Measurements from ENCODE around the gene UBE3C.

DNA sequence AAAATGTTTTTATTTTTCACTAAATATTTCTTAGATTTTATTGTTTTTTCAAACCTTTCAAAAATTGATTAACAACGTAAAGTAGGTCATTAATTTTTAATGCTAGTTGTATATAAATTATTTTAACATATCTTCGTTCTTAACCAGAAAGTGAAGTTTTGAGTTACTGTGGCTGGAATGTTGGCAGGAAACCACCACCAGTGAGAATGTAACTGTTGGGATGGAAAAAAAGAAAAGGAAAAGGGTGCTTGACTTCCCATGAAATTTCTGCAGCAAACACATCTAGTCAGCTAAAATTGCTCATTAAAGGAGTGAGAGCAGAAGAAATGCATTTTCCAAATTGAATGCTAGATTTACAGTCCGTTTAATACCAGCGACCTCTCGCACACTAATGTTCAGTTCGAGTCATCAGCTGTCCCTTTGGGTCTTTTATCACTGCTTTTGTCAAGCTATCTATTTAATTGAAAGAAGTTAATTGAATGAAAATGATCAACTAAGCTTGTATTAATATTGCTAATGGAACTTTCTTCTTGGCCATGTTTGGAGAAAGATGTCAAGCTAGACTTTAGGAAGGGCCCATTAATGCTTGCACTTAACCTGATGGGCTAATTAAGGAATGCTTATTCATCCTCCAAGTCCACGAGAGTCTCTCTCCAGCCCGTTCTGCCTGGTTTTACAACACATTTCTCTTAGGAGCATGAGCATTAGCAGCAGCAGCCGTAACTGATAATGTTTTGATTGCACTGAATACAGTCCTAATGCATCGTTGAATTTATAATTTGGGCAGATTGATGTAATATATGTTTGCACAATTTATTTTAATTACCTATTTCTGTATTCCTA is 70.1 kb downstream of the UBE3C start:
- TF ChIP-seq, protein P1, sequence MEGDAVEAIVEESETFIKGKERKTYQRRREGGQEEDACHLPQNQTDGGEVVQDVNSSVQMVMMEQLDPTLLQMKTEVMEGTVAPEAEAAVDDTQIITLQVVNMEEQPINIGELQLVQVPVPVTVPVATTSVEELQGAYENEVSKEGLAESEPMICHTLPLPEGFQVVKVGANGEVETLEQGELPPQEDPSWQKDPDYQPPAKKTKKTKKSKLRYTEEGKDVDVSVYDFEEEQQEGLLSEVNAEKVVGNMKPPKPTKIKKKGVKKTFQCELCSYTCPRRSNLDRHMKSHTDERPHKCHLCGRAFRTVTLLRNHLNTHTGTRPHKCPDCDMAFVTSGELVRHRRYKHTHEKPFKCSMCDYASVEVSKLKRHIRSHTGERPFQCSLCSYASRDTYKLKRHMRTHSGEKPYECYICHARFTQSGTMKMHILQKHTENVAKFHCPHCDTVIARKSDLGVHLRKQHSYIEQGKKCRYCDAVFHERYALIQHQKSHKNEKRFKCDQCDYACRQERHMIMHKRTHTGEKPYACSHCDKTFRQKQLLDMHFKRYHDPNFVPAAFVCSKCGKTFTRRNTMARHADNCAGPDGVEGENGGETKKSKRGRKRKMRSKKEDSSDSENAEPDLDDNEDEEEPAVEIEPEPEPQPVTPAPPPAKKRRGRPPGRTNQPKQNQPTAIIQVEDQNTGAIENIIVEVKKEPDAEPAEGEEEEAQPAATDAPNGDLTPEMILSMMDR (IDR thresholded peaks at IDR 0.05): no peak
- TF ChIP-seq POLR2A (IDR thresholded peaks at IDR 0.05): no peak
- TF ChIP-seq POLR2AphosphoS5 (IDR thresholded peaks at IDR 0.05): no peak

All from gastroesophageal sphincter (tissue), 3 donors.